NT2/D1 (cell line): Measurements from ENCODE around the gene PLEKHA6.

ENCODE experiments used
- DNase-seq: peaks from one replicate; pipeline ENCODE4 v3.0.0-alpha.2; 2011; ENCODE audit warnings: low read depth, low spot score
- H3K27me3 ChIP-seq: 2 replicates; pipeline ENCODE4 v1.6.0; 2011; ENCODE audit warnings: mild to moderate bottlenecking; ENCODE audit not compliant: insufficient read length, insufficient read depth
- H3K36me3 ChIP-seq: 2 replicates; pipeline ENCODE4 v1.6.1; 2011; ENCODE audit warnings: mild to moderate bottlenecking, low read length, mixed read lengths; ENCODE audit not compliant: insufficient read depth, insufficient read length
- H3K4me1 ChIP-seq: 2 replicates; pipeline ENCODE4 v1.5.1; 2011; ENCODE audit not compliant: insufficient read depth, insufficient read length
- H3K4me3 ChIP-seq: 2 replicates; pipeline ENCODE4 v1.5.1; 2011; ENCODE audit warnings: low read depth; ENCODE audit not compliant: insufficient read length
- H3K9ac ChIP-seq: 2 replicates; pipeline ENCODE4 v1.6.0; 2011; ENCODE audit warnings: low read depth; ENCODE audit not compliant: insufficient read length
- H3K9me3 ChIP-seq: 2 replicates; pipeline ENCODE4 v1.5.1; 2011; ENCODE audit warnings: mild to moderate bottlenecking, low read length; ENCODE audit not compliant: insufficient read depth
- SUZ12 ChIP-seq: IDR thresholded peaks from 2 replicates; pipeline ENCODE4 v1.6.1; 2011; ENCODE audit not compliant: insufficient read length, insufficient read depth; ENCODE audit errors: extremely low read depth
- YY1 ChIP-seq: IDR thresholded peaks from 2 replicates; pipeline ENCODE4 v1.6.1; 2011; ENCODE audit not compliant: insufficient read length, insufficient read depth
- ZNF274 ChIP-seq: IDR thresholded peaks from 2 replicates; pipeline ENCODE4 v1.6.1; 2011; ENCODE audit warnings: mild to moderate bottlenecking, low read depth, low read length

The PLEKHA6 gene

GRCh38 chr1:204196068-204196795 is 163.5 kb downstream of the PLEKHA6 start, which contains the start of gene KISS1:
KISS1 (minus strand) TSS chr1:204196491; CDS start chr1:204192876, 3,615 bp downstream.
- peaks cover 25% of the 10 kb centered on the region for H3K27me3 ChIP-seq
- no peak for DNase-seq
- no peak for TF ChIP-seq YY1
- TF ChIP-seq ZNF274, result no peak
- no peak for TF ChIP-seq SUZ12
- no peaks in the 10 kb centered on the region for H3K9me3 ChIP-seq
- no peak within 1 kb of the TSS for H3K9ac ChIP-seq
- no peaks in the 10 kb centered on the region for H3K36me3 ChIP-seq
- H3K4me1 ChIP-seq, result peaks cover 29% of the 10 kb centered on the region
- H3K4me3 ChIP-seq, result no peak within 1 kb of the TSS

DNA sequence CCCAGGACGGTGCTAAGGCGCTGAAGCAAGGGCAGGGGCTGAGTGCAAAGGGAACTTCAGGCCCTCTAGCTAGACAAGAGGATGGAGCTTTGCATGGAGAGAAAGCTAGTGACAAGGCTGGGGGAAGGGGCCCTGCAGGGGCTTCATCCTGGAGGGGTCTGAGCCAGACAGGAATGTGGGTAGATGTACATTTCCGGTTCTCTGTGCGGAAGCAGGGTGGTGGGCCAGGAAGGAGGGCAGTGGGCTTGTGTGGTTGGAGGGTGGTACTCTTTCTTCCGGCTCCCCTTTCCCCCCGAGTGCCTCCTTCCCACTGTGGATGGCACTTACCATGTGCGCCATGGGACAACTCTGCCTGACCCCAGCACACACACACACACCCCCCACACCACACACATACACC is 165.0 kb downstream of the PLEKHA6 start:
- no peak for DNase-seq
- H3K4me1 ChIP-seq, result peaks cover 29% of the 10 kb centered on the region
- H3K9me3 ChIP-seq, result no peaks in the 10 kb centered on the region
- H3K36me3 ChIP-seq, result no peaks in the 10 kb centered on the region
- no peak overlapping the region for H3K9ac ChIP-seq
- H3K4me3 ChIP-seq, result no peak overlapping the region
- TF ChIP-seq YY1 (no peak), SUZ12 (no peak), ZNF274 (no peak)
- peaks cover 33% of the 10 kb centered on the region for H3K27me3 ChIP-seq

- Histone ChIP-seq H3K9me3 (no peaks in the 10 kb centered on the region), H3K4me1 (peaks cover 28% of the 10 kb centered on the region)
- DNase-seq, result no peak
Observed at GRCh38 chr1:204194080-204194479, 165.6 kb downstream of the PLEKHA6 start.

DNA sequence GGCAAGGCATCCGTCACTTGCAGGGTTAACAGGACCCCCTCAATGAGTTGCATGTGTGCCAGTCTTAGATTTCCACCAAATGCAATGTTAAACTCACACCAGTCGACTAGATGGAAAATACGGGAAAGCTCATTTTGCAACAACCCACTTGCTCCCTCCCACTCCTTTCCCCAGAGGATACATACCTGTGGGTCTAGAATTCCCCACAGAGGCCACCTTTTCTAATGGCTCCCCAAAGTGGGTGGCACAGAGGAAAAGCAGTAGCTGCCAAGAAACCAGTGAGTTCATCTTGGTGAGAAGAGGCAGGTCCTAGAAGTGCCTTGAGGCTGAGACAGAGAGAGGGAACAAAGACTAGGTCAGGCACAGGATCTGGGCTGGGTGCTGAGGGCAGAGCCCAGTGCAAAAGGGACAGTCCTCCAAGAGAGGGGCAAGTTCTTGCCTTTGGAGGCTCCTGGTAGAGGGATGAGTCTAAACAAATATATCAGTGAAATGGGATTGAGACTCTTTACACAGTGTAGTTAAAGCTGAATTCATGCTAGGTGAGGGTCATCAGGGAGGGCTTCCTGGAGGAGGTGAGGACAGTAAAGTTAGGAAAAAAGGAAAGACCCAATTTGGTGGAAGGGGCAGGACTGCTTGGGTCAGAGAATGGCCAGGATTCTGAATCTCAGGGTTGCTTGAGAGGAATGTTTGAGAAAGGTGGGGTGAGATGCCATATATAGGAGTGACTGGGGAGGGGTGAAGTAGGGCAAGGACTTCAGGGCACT is 167.0 kb downstream of the PLEKHA6 start:
- no peak overlapping the region for H3K9ac ChIP-seq
- no peak for TF ChIP-seq ZNF274
- no peak for TF ChIP-seq SUZ12
- no peak for TF ChIP-seq YY1
- H3K27me3 ChIP-seq, result peaks cover 53% of the 10 kb centered on the region
- H3K4me1 ChIP-seq, result peaks cover 19% of the 10 kb centered on the region
- H3K36me3 ChIP-seq, result no peaks in the 10 kb centered on the region
- H3K4me3 ChIP-seq, result no peak overlapping the region
- DNase-seq, result no peak
- no peaks in the 10 kb centered on the region for H3K9me3 ChIP-seq

More at GRCh38 chr1:204194080-204194479, 165.6 kb downstream of the PLEKHA6 start:
- peaks cover 40% of the 10 kb centered on the region for H3K27me3 ChIP-seq
- TF ChIP-seq YY1, result no peak
- TF ChIP-seq ZNF274, result no peak
- TF ChIP-seq SUZ12, result no peak
- H3K36me3 ChIP-seq, result no peaks in the 10 kb centered on the region
- H3K9ac ChIP-seq, result no peak overlapping the region
- H3K4me3 ChIP-seq, result no peak overlapping the region

DNA sequence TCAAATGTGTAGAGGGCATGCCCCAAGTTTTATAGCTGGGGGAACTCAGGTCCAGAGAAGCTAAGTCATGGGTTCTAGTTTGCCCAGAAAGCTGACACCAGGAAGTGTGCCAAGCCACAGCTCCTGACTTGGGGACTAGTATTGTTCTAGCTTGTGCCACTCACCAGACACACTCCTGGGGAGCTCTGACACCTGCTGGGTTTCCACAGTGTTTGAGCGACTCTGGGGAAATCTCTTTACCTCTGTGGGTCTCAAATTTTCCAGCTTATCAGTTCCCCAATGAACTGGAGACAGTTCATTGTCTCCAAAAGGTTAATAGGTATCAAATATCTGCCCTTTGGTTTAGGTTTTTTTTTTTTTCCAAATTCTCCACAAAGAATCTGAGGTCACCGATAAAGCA is 167.7 kb downstream of the PLEKHA6 start:
- H3K4me1 ChIP-seq, result peaks cover 19% of the 10 kb centered on the region
- H3K9me3 ChIP-seq, result no peaks in the 10 kb centered on the region
- no peak overlapping the region for H3K9ac ChIP-seq
- H3K4me3 ChIP-seq, result no peak overlapping the region
- TF ChIP-seq YY1, result no peak
- TF ChIP-seq SUZ12, result no peak
- TF ChIP-seq ZNF274, result no peak
- no peaks in the 10 kb centered on the region for H3K36me3 ChIP-seq
- peaks cover 60% of the 10 kb centered on the region for H3K27me3 ChIP-seq
- no peak for DNase-seq

DNA sequence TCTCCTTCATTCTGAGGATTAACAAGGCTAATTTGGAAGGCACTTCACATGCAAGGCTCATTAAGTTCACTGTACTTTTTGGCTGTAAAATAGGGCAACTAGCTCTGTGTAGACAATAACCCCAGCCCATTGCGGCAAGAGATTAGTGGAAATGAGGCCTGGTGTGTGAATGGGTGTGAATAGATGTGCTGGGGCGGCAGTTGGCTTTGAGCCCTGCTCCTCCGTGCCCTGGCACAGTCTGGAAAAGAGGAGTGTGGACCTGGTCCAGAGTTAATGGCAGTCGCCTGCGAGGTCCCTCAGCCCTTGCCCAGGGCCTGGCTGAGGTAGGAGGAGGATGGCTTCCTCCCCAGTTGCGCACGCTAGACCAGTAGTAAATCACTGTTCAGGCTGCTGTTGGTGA is 168.3 kb downstream of the PLEKHA6 start:
- H3K9me3 ChIP-seq, result no peaks in the 10 kb centered on the region
- no peaks in the 10 kb centered on the region for H3K36me3 ChIP-seq
- DNase-seq, result no peak
- H3K4me1 ChIP-seq, result peaks cover 17% of the 10 kb centered on the region
- H3K27me3 ChIP-seq, result peaks cover 66% of the 10 kb centered on the region
- TF ChIP-seq ZNF274, result no peak
- no peak for TF ChIP-seq YY1
- no peak for TF ChIP-seq SUZ12
- no peak overlapping the region for H3K9ac ChIP-seq
- no peak overlapping the region for H3K4me3 ChIP-seq
